OCI-LY7 (cell line): ENCODE data around the gene PLCG1. TPM values are rescaled to one million over a fixed set of nuclear protein-coding genes. Genes with fewer than 3 reads are reported as not detected.

ENCODE experiments used
- BruUV-seq: library from RNA; stranded (reverse); fragments of 400-500 nt; replicated peaks from 2 replicates; lab custom pipeline; 2021; lab: Mats Ljungman, UMichigan
- CTCF ChIA-PET: fragments of 300-600 bp; sonication (Branson Sonifier 250); formaldehyde crosslinking; loops from one replicate; lab custom pipeline; 2022; ENCODE audit warnings: antibody characterized with exemption; ENCODE audit not compliant: unreplicated experiment; lab: Charles Lee
- POLR2A ChIA-PET: fragments of 300-600 bp; sonication (Branson Sonifier 250); formaldehyde crosslinking; loops from one replicate; lab custom pipeline; 2022; ENCODE audit warnings: antibody characterized with exemption; lab: Charles Lee
- DNase-seq: peaks from one replicate; pipeline ENCODE4 v3.0.0-alpha.2; 2015; ENCODE audit warnings: low spot score
- H2AFZ ChIP-seq: fragments of 200-600 bp; sonication (generic), shearing (Covaris generic); 2 replicates; pipeline ENCODE4 v1.6.1; 2014; ENCODE audit warnings: mild to moderate bottlenecking, antibody characterized with exemption, low read length, moderate library complexity
- H3K27ac ChIP-seq: fragments of 200-600 bp; sonication (generic); 2 replicates; pipeline ENCODE4 v1.5.1; 2014; ENCODE audit warnings: mixed run types, low read depth, mild to moderate bottlenecking, moderate library complexity, low read length, inconsistent platforms; ENCODE audit not compliant: poor library complexity, severe bottlenecking
- H3K36me3 ChIP-seq: fragments of 200-600 bp; sonication (generic); 2 replicates; pipeline ENCODE4 v1.6.1; 2014; ENCODE audit warnings: mild to moderate bottlenecking, antibody characterized with exemption, low read length, moderate library complexity, mixed read lengths; ENCODE audit not compliant: insufficient read depth
- H3K4me1 ChIP-seq: fragments of 200-600 bp; sonication (generic); 2 replicates; pipeline ENCODE4 v1.5.1; 2014; ENCODE audit warnings: mild to moderate bottlenecking, low read length; ENCODE audit not compliant: insufficient read depth, poor library complexity, severe bottlenecking
- H3K4me2 ChIP-seq: fragments of 200-600 bp; sonication (generic); 2 replicates; pipeline ENCODE4 v1.6.1; 2014; ENCODE audit warnings: mild to moderate bottlenecking, low read length
- H3K4me3 ChIP-seq: fragments of 200-600 bp; sonication (generic); 2 replicates; pipeline ENCODE4 v1.5.1; 2014; ENCODE audit warnings: mild to moderate bottlenecking, low read depth, low read length; ENCODE audit not compliant: poor library complexity, severe bottlenecking
- H3K79me2 ChIP-seq: fragments of 200-600 bp; sonication (generic); 2 replicates; pipeline ENCODE4 v1.6.1; 2016; ENCODE audit warnings: low read depth, mild to moderate bottlenecking, low read length, moderate library complexity, mixed read lengths; ENCODE audit not compliant: insufficient read depth
- H3K9me2 ChIP-seq: fragments of 200-600 bp; sonication (generic); 2 replicates; pipeline ENCODE4 v1.6.1; 2016; ENCODE audit warnings: mild to moderate bottlenecking, low read length, mixed read lengths; ENCODE audit not compliant: insufficient read depth
- H3K9me3 ChIP-seq: fragments of 200-600 bp; sonication (generic); 2 replicates; pipeline ENCODE4 v1.6.1; 2014; ENCODE audit warnings: mild to moderate bottlenecking, mixed run types, low read length, mixed read lengths
- H4K20me1 ChIP-seq: fragments of 200-600 bp; sonication (generic); 2 replicates; pipeline ENCODE4 v1.6.1; 2014; ENCODE audit warnings: mild to moderate bottlenecking, antibody characterized with exemption, low read length, moderate library complexity, mixed read lengths; ENCODE audit not compliant: insufficient read depth
- CTCF ChIP-seq: fragments of 200-600 bp; sonication (generic); conservative IDR thresholded peaks from 2 replicates; pipeline ENCODE4 v1.5.1; 2014; ENCODE audit warnings: mild to moderate bottlenecking, antibody characterized with exemption, low read length, moderate library complexity, mixed read lengths
- EZH2phosphoT487 ChIP-seq: fragments of 200-600 bp; sonication (generic); IDR thresholded peaks from 2 replicates; pipeline ENCODE4 v1.6.1; 2018; ENCODE audit warnings: low read depth, borderline replicate concordance, mild to moderate bottlenecking, mixed run types, antibody characterized with exemption, low read length, moderate library complexity, mixed read lengths
- intact Hi-C: fragments of 100-400 bp; cut with micrococcal nuclease; formaldehyde crosslinking; loops from one replicate; pipeline ENCODE4 v1.10.0; 2022; ENCODE audit not compliant: unreplicated experiment
- total RNA-seq, 2 experiments: library from RNA; depleted of rRNA in 1 of 2; stranded (reverse); fragments of >200 nt in 1 of 2; shearing (Covaris generic) in 1 of 2; gene quantifications; 2 replicates each; pipeline ENCODE4 v1.2.3, GENCODE V29; 2014 to 2022

PLCG1 gene
- total RNA-seq, 2 experiments from 2014 or later, result 103 to 121 TPM

DNA sequence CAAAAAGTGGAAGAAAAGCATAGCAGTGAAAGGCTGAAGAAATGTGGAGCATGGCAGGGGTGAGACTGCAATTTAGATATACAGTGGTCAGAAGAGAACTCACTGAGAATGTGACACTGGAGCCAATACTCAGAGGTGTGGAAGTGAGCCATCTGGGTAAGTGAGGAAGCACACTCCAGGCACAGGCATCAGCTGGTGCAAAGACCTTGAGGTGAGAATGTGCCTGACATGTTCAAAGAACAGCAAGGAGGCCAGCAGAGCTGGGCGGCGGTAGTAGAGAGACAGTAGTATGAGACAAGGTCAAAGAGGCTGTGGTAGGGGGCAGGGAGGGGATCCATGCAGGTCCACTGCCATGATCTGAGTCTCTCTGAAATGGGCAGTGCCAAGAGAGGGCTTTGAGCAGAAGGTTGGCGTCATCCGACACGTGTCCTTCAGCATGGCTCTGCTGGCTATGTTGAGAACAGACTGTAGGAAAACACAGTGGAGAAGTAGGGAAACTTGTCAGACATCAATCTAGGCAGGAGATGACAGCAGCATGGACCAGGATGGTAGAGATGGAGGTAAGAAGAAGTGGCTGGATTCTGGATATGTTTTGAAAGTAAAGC, 84.4 kb downstream of the PLCG1 start:
- Histone ChIP-seq H2AFZ (no peak overlapping the region), H3K79me2 (no peaks in the 10 kb centered on the region), H3K9me3 (no peaks in the 10 kb centered on the region), H3K36me3 (no peaks in the 10 kb centered on the region), H3K27ac (no peak overlapping the region), H3K9me2 (no peaks in the 10 kb centered on the region), H4K20me1 (no peaks in the 10 kb centered on the region), H3K4me3 (no peak overlapping the region), H3K4me2 (no peak overlapping the region), H3K4me1 (no peaks in the 10 kb centered on the region)
- ChIA-PET POLR2A (no interaction called here), CTCF (interaction anchor here (0.6 kb wide), 1 partner anchor 21 kb away, joined by 3 read pairs; no protein-coding TSS in a partner anchor)
- no peak for TF ChIP-seq CTCF
- no peak for TF ChIP-seq EZH2phosphoT487
- no peak for DNase-seq
- BruUV-seq, result no TSS peak
- intact Hi-C loops, result no loop called here

DNA sequence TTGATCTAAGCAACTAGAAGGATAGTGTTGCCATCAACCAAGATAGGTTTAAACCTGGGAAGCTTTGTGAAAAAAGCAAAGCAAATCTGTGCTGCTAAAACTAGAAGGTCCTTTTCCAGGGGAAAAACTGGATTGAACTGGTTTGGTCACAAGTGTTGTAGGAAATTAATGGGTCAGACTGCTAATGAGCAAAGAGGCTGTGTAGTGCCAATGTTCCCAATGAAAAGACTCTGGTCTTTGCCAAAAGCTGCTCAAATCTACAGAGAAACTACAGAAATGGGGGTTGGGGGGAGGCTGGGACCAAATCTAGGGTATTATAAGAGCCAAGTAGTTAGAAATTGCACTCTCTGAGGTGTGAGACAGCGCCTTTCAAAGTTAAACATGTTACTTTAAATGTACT, 85.0 kb downstream of the PLCG1 start:
- CTCF ChIA-PET, result interaction anchor here (0.6 kb wide), 1 partner anchor 21 kb away, joined by 3 read pairs; no protein-coding TSS in a partner anchor
- Histone ChIP-seq H4K20me1 (no peaks in the 10 kb centered on the region), H3K4me2 (no peak overlapping the region), H3K9me3 (no peaks in the 10 kb centered on the region), H3K4me1 (no peaks in the 10 kb centered on the region), H3K9me2 (no peaks in the 10 kb centered on the region), H2AFZ (no peak overlapping the region), H3K27ac (no peak overlapping the region), H3K36me3 (no peaks in the 10 kb centered on the region), H3K79me2 (no peaks in the 10 kb centered on the region), H3K4me3 (no peak overlapping the region)
- no peak for DNase-seq
- no TSS peak for BruUV-seq
- POLR2A ChIA-PET, result no interaction called here
- TF ChIP-seq CTCF (no peak), EZH2phosphoT487 (no peak)
- intact Hi-C loops, result no loop called here

DNA sequence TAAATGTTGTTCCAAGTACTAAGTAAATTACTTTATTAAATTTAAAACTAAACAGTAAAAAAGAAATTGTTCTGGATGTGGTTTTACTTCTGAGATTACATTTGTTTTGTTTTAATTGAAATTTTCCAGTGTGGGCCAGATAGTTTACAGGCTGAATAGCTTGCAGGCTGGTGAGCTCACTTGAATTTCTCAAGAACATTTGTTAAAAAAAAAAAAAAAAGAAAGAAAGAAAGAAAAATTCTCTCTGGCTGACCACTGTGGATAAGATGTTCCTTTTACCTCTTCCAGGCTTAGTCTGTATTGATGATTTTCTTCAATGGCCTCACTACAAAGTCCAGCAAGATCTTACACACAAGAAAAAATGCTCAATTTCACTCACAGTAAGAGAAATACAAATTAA, 85.4 kb downstream of the PLCG1 start:
- Histone ChIP-seq H3K9me2 (no peaks in the 10 kb centered on the region), H3K4me1 (no peaks in the 10 kb centered on the region), H3K4me3 (no peak overlapping the region), H3K4me2 (no peak overlapping the region), H2AFZ (no peak overlapping the region), H3K27ac (no peak overlapping the region), H4K20me1 (no peaks in the 10 kb centered on the region), H3K9me3 (no peaks in the 10 kb centered on the region), H3K79me2 (no peaks in the 10 kb centered on the region), H3K36me3 (no peaks in the 10 kb centered on the region)
- BruUV-seq, result no TSS peak
- intact Hi-C loops, result no loop called here
- POLR2A ChIA-PET, result no interaction called here
- CTCF ChIA-PET, result no interaction called here
- DNase-seq, result no peak
- TF ChIP-seq EZH2phosphoT487 (no peak), CTCF (no peak)
